Psoas muscle (tissue), 8 donors: ENCODE results near the gene VILL. TPM values are rescaled to one million over a fixed set of nuclear protein-coding genes. Genes with fewer than 3 reads are reported as not detected.

Experiments
- ATAC-seq, 4 donors: fragments of 200-7000 bp; cut with Tn5 transposase; one replicate each; pipeline ENCODE4 v1.9.1; 2020; ENCODE audit warnings: moderate library complexity in 3 of 4, mild to moderate bottlenecking in 2 of 4
- DNase-seq, 2 donors: peaks; one replicate each; pipeline ENCODE4 v3.0.0-alpha.2; 2020
- H3K27ac ChIP-seq: fragments of 200-600 bp; one replicate; pipeline ENCODE4 v1.8.0; 2022
- H3K27me3 ChIP-seq, 3 donors: fragments of 200-600 bp in 1 of 3; one replicate each; pipeline versions ENCODE4 v1.6.1 to v1.8.0; 2013 to 2022; ENCODE audit warnings: low read length in 2 of 3, mild to moderate bottlenecking in 2 of 3, moderate library complexity in 1 of 3; ENCODE audit not compliant: insufficient read depth in 3 of 3
- H3K36me3 ChIP-seq, 2 donors: fragments of 200-600 bp in 1 of 2; one replicate each; pipeline versions ENCODE4 v1.6.1 to v1.8.0; 2013 to 2022; ENCODE audit warnings: low read depth in 1 of 2, mild to moderate bottlenecking in 1 of 2, moderate library complexity in 1 of 2; ENCODE audit not compliant: insufficient read depth in 1 of 2
- H3K4me1 ChIP-seq: fragments of 200-600 bp; one replicate; pipeline ENCODE4 v1.8.0; 2022
- H3K4me3 ChIP-seq: fragments of 200-600 bp; one replicate; pipeline ENCODE4 v1.8.0; 2022; ENCODE audit warnings: mild to moderate bottlenecking
- H3K9me3 ChIP-seq: fragments of 200-600 bp; one replicate; pipeline ENCODE4 v1.8.0; 2022
- CTCF ChIP-seq: fragments of 200-600 bp; IDR thresholded peaks from one replicate; pipeline ENCODE4 v1.8.0; 2022; ENCODE audit warnings: antibody characterized with exemption
- WGBS, 3 donors: extraction: QIAGEN DNeasy Blood & Tissue Kit; methylation state at CpG; one replicate each; pipeline versions ENCODE4 v1.1.6 to v1.1.7; 2013; 5-methylcytosine and 5-hydroxymethylcytosine counted together
- intact Hi-C, 2 donors: fragments of 100-400 bp; cut with DNase I; formaldehyde crosslinking; loops; one replicate each; pipeline versions ENCODE4 v1.11.0 to v1.14.2; 2022
- long read RNA-seq, 2 donors: library from polyadenylated mRNA; unstranded; transcript quantifications; one replicate each; pipeline ENCODE4 v2.0.0, GENCODE V29; 2021
- polyA plus RNA-seq, 3 donors: library from polyadenylated mRNA; stranded (reverse); fragments of 200-250 nt; gene quantifications; one replicate each; pipeline ENCODE4 v1.2.3, GENCODE V29; 2013
- total RNA-seq, 4 donors: library from RNA; stranded (reverse); fragmentation: NEBNext Ultra II Directional in 2 of 4; extraction: Animal tissue kit (Norgen Biotek cat#: 25700) in 2 of 4; gene quantifications; one replicate each; pipeline versions ENCODE4 v1.2.1 to v1.2.4, GENCODE V29; 2021 to 2023
- donor health status: healthy with polysubstance abuse.
- donor health status: DM: no; HTN: no; CAD: no; lungs with moderate emphysema.
- donor health status: Bipolar disorder and iron deficiency.
- donor health status: healthy.
- donor health status: DM: yes; HTN: yes; CAD: no.
- donor health status: DM: no; HTN: no; CAD: no.
- donor health status: DM: no; HTN: no; CAD: no.
- donor health status: DM: yes; HTN: yes; CAD: no.

VILL gene
- total RNA-seq (1 to 10 TPM in 1 of 4 donors, under 1 TPM in 3; 0.75 to 2.1 (median 0.87) TPM), polyA plus RNA-seq (1 to 10 TPM in 1 of 3 donors, under 1 TPM in 2; 0.65 to 1.3 (median 0.96) TPM)
- long read RNA-seq, donor 1, partial matches to known transcripts: 0 of 3 reads
- long read RNA-seq, donor 1, other reads (novel, unspliced or antisense): 3 of 3 reads
- long read RNA-seq, donor 2, partial matches to known transcripts: 1 of 2 reads
- long read RNA-seq, donor 2, other reads (novel, unspliced or antisense): 1 of 2 reads

GRCh38 chr3:37990527-37990926 lies at the start of gene VILL:
TSS of gene VILL (plus strand) at chr3:37990786. CDS start at chr3:37993673, 2,887 bp downstream.
- Histone ChIP-seq H3K4me1 (no peaks in the 10 kb centered on the region), H3K27ac (no peak within 1 kb of the TSS), H3K4me3 (no peak within 1 kb of the TSS), H3K27me3 (no peaks in the 10 kb centered on the region), H3K36me3 (no peaks in the 10 kb centered on the region), H3K9me3 (no peaks in the 10 kb centered on the region)
- no peak for ATAC-seq
- TF ChIP-seq CTCF: no peak
- intact Hi-C loops: no loop called here
- 76 to 80% (median 79%) methylated on average over 10 of the region's 10 CpGs for WGBS, 3 donors
- DNase-seq: no peak

- no peaks in the 10 kb centered on the region for H3K36me3 ChIP-seq
- H3K4me3 ChIP-seq: no peak overlapping the region
- H3K9me3 ChIP-seq: no peaks in the 10 kb centered on the region
- no peak for ATAC-seq
- no peak overlapping the region for H3K27ac ChIP-seq
- TF ChIP-seq CTCF: no peak
- WGBS, 3 donors: 74 to 76% (median 74%) methylated on average over 12 of the region's 12 CpGs
- no peak for DNase-seq
- peaks cover 7% of the 10 kb centered on the region for H3K4me1 ChIP-seq
- intact Hi-C loops: no loop called here
- H3K27me3 ChIP-seq: no peaks in the 10 kb centered on the region
Observed at GRCh38 chr3:37941608-37942508, 48.7 kb upstream of the VILL start.

GRCh38 chr3:37942646-37943045 lies 47.9 kb upstream of the VILL start:
- Histone ChIP-seq H3K4me1 (peaks cover 7% of the 10 kb centered on the region), H3K27me3 (no peaks in the 10 kb centered on the region), H3K9me3 (no peaks in the 10 kb centered on the region), H3K27ac (no peak overlapping the region), H3K4me3 (no peak overlapping the region), H3K36me3 (no peaks in the 10 kb centered on the region)
- ATAC-seq: no peak
- TF ChIP-seq CTCF: no peak
- WGBS, 3 donors: 86 to 96% (median 90%) methylated on average over 2 of the region's 2 CpGs
- DNase-seq: no peak
- intact Hi-C loops: no loop called here

- ATAC-seq (no peak), DNase-seq (no peak)
- Histone ChIP-seq H3K4me3 (no peak overlapping the region), H3K27ac (no peak overlapping the region), H3K27me3 (no peaks in the 10 kb centered on the region), H3K9me3 (no peaks in the 10 kb centered on the region), H3K36me3 (no peaks in the 10 kb centered on the region), H3K4me1 (peaks cover 7% of the 10 kb centered on the region)
- intact Hi-C loops: no loop called here
- WGBS, 3 donors: 64 to 78% (median 68%) methylated on average over 4 of the region's 4 CpGs
- TF ChIP-seq CTCF: no peak
Observed at GRCh38 chr3:37943126-37943525, 47.5 kb upstream of the VILL start.
